ENCODE results near the gene MRI1. TPM values are rescaled to one million over a fixed set of nuclear protein-coding genes. Genes with fewer than 3 reads are reported as not detected.

The MRI1 gene
- polyA plus RNA-seq, 2 of the 4 experiments (the other 2 are of a cell fraction), result 12.6 to 16.2 TPM

- POLR2A ChIA-PET, result no interaction called here
- DNase-seq (ENCODE audit: low read depth in 1 of 2, low spot score in 1 of 2) (no peak), ATAC-seq (no peak), FAIRE-seq (no peak)
- Histone ChIP-seq H3K4me3 (no peak overlapping the region), H3K27ac (no peak overlapping the region), H3K4me1 (0 out of 3 replicates have a peak, but pooled peaks cover 2% of the 10 kb centered on the region), H3K4me2 (no peak overlapping the region), H3K9me3 (no peaks in the 10 kb centered on the region)
- TF ChIP-seq TFCP2L1 (CRISPR knock-in tag; IDR thresholded peaks at IDR 0.05) (no peak), NFE2L2 (conservative IDR thresholded peaks at IDR 0.05; ENCODE audit: low read length) (no peak), BHLHE40 (IDR thresholded peaks at IDR 0.05; ENCODE audit: low read depth, low read length) (no peak), ZFP36 (IDR thresholded peaks at IDR 0.05; ENCODE audit: borderline replicate concordance, partially characterized antibody) (no peak), CTCF (IDR thresholded peaks at IDR 0.05) (no peak), ELK1 (IDR thresholded peaks at IDR 0.05; ENCODE audit: low read depth, low read length) (no peak), MAX (IDR thresholded peaks at IDR 0.05) (no peak), HES2 (IDR thresholded peaks at IDR 0.05) (no peak), REST (IDR thresholded peaks at IDR 0.05) (no peak)
- WGBS (ENCODE audit: missing lambda C conversion rate), result 100% methylated on average over 2 of the region's 2 CpGs
- CTCF ChIA-PET, result interaction anchor here (0.7 to 1.4 kb wide), 4 partner anchors 20 to 316 kb away, joined by 3 to 5 read pairs (median 4); no protein-coding TSS in a partner anchor
Measured at GRCh38 chr19:13821292-13821691, 57.0 kb downstream of the MRI1 start.

GRCh38 chr19:13823256-13823655 lies 58.9 kb downstream of the MRI1 start:
- 96% methylated on average over 8 of the region's 8 CpGs for WGBS (ENCODE audit: missing lambda C conversion rate)
- ChIA-PET POLR2A (no interaction called here), CTCF (interaction anchor here (2.8 kb wide), 1 partner anchor 39 kb away, joined by 9 read pairs; no protein-coding TSS in a partner anchor)
- Histone ChIP-seq H3K4me2 (no peak overlapping the region), H3K9me3 (no peaks in the 10 kb centered on the region), H3K27ac (no peak overlapping the region), H3K4me3 (no peak overlapping the region), H3K4me1 (0 out of 3 replicates have a peak, but pooled peaks cover 2% of the 10 kb centered on the region)
- ATAC-seq, result no peak
- TF ChIP-seq HOXB5 (CRISPR knock-in tag; IDR thresholded peaks at IDR 0.05), result no peak
- no peak for TF ChIP-seq CBX8 (IDR thresholded peaks at IDR 0.05)
- TF ChIP-seq TFCP2L1 (CRISPR knock-in tag; IDR thresholded peaks at IDR 0.05), result no peak
- no peak for TF ChIP-seq GATA3 (IDR thresholded peaks at IDR 0.05; ENCODE audit: borderline replicate concordance)
- no peak for TF ChIP-seq RFX5 (IDR thresholded peaks at IDR 0.05)
- no peak for TF ChIP-seq TP53 (CRISPR knock-in tag; IDR thresholded peaks at IDR 0.05)
- TF ChIP-seq ZNF302 (CRISPR knock-in tag; IDR thresholded peaks at IDR 0.05), result no peak
- TF ChIP-seq MAX (IDR thresholded peaks at IDR 0.05), result no peak
- no peak for TF ChIP-seq FOSB (CRISPR knock-in tag; IDR thresholded peaks at IDR 0.05)
- TF ChIP-seq ATOH8 (CRISPR knock-in tag; IDR thresholded peaks at IDR 0.05; ENCODE audit: low read depth), result no peak
- no peak for TF ChIP-seq ZC3H11A (IDR thresholded peaks at IDR 0.05)
- no peak for FAIRE-seq
- no peak for DNase-seq (ENCODE audit: low read depth in 1 of 2, low spot score in 1 of 2)

Small RNA genes lying within 50 kb of the gene (small RNA-seq; reads per million reads assigned to genes)
- gene RN7SL619P, result 0 reads per million in 6 experiments

Other genes with a start within 250 kb of the MRI1 start
- gene C19orf53, start 9.9 kb downstream of the MRI1 start, polyA plus RNA-seq (2011; rRNA removed), result 105 and 131 TPM in 2 replicates
- 143 to 146 TPM (median 144 TPM) in 3 replicates for gene C19orf53, start 9.9 kb downstream of the MRI1 start, polyA plus RNA-seq (2017; fragmentation: RNase III; extraction: RNeasy Plus Mini Kit Qiagen cat#74134 plus additional on column Dnase treatment)
- gene ZSWIM4, start 30.9 kb downstream of the MRI1 start, polyA plus RNA-seq (2011; rRNA removed), result 1.6 and 1.7 TPM in 2 replicates
- gene ZSWIM4, start 30.9 kb downstream of the MRI1 start, polyA plus RNA-seq (2017; fragmentation: RNase III; extraction: RNeasy Plus Mini Kit Qiagen cat#74134 plus additional on column Dnase treatment), result 3.4 to 3.9 TPM (median 3.7 TPM) in 3 replicates
- 0.31 and 0.53 TPM in 2 replicates for gene NANOS3, start 112.6 kb downstream of the MRI1 start, polyA plus RNA-seq (2011; rRNA removed)
- gene NANOS3, start 112.6 kb downstream of the MRI1 start, polyA plus RNA-seq (2017; fragmentation: RNase III; extraction: RNeasy Plus Mini Kit Qiagen cat#74134 plus additional on column Dnase treatment), result 0.78 to 1.2 TPM (median 1.1 TPM) in 3 replicates
- 0.09 and 0.12 TPM in 2 replicates for gene BRME1, start 141.6 kb downstream of the MRI1 start, polyA plus RNA-seq (2011; rRNA removed)
- 1.1 to 2.3 TPM (median 1.2 TPM) in 3 replicates for gene BRME1, start 141.6 kb downstream of the MRI1 start, polyA plus RNA-seq (2017; fragmentation: RNase III; extraction: RNeasy Plus Mini Kit Qiagen cat#74134 plus additional on column Dnase treatment)
- 4.7 and 4.8 TPM in 2 replicates for gene CC2D1A, start 141.7 kb downstream of the MRI1 start, polyA plus RNA-seq (2011; rRNA removed)
- 13.9 to 15.3 TPM (median 14.0 TPM) in 3 replicates for gene CC2D1A, start 141.7 kb downstream of the MRI1 start, polyA plus RNA-seq (2017; fragmentation: RNase III; extraction: RNeasy Plus Mini Kit Qiagen cat#74134 plus additional on column Dnase treatment)
- 0.50 and 0.79 TPM in 2 replicates for gene PODNL1, start 173.9 kb downstream of the MRI1 start, polyA plus RNA-seq (2011; rRNA removed)
- 1.1 to 1.8 TPM (median 1.3 TPM) in 3 replicates for gene PODNL1, start 173.9 kb downstream of the MRI1 start, polyA plus RNA-seq (2017; fragmentation: RNase III; extraction: RNeasy Plus Mini Kit Qiagen cat#74134 plus additional on column Dnase treatment)
- gene DCAF15, start 188.0 kb downstream of the MRI1 start, polyA plus RNA-seq (2011; rRNA removed), result 6.9 and 10.2 TPM in 2 replicates
- 21.1 to 23.0 TPM (median 21.5 TPM) in 3 replicates for gene DCAF15, start 188.0 kb downstream of the MRI1 start, polyA plus RNA-seq (2017; fragmentation: RNase III; extraction: RNeasy Plus Mini Kit Qiagen cat#74134 plus additional on column Dnase treatment)
- gene RFX1, start 241.8 kb downstream of the MRI1 start, polyA plus RNA-seq (2011; rRNA removed), result 0.57 and 0.79 TPM in 2 replicates
- 4.9 to 5.4 TPM (median 4.9 TPM) in 3 replicates for gene RFX1, start 241.8 kb downstream of the MRI1 start, polyA plus RNA-seq (2017; fragmentation: RNase III; extraction: RNeasy Plus Mini Kit Qiagen cat#74134 plus additional on column Dnase treatment)

Data from A549 (cell line).